ENCODE measurements around the gene HDAC9.

Gene HDAC9

GRCh38 chr7:18540396-18540795, 44.8 kb downstream of the HDAC9 start:
- H3K27me3 ChIP-seq: no peaks in the 10 kb centered on the region
- TF ChIP-seq CTCF (IDR thresholded peaks at IDR 0.05): no peak
- intact Hi-C loops (cut with DNase I; ENCODE audit: low total_unique reads): no loop called here
- DNase-seq: no peak
- peak overlapping the region; percentile 57 to 65 for H3K27ac ChIP-seq
- peaks cover 0 to 43% (median 8%) of the 10 kb centered on the region in 4 donors for H3K4me1 ChIP-seq
- H3K36me3 ChIP-seq: no peaks in the 10 kb centered on the region
- no peak overlapping the region for H3K4me3 ChIP-seq
- H3K9me3 ChIP-seq: no peaks in the 10 kb centered on the region

- peaks cover 0 to 41% (median 8%) of the 10 kb centered on the region in 4 donors for H3K4me1 ChIP-seq
- no peaks in the 10 kb centered on the region for H3K9me3 ChIP-seq
- no peaks in the 10 kb centered on the region for H3K27me3 ChIP-seq
- no peaks in the 10 kb centered on the region for H3K36me3 ChIP-seq
- intact Hi-C loops (cut with DNase I; ENCODE audit: low total_unique reads): no loop called here
- DNase-seq: peak; percentile 51 to 87
- peak overlapping the region in 1 of 2 donors; percentile 24 for H3K4me3 ChIP-seq
- no peak for TF ChIP-seq CTCF (IDR thresholded peaks at IDR 0.05)
- peak overlapping the region; percentile 57 to 65 for H3K27ac ChIP-seq
Measured at GRCh38 chr7:18541181-18541870, 45.8 kb downstream of the HDAC9 start.

- intact Hi-C loops (cut with DNase I; ENCODE audit: low total_unique reads): no loop called here
- no peaks in the 10 kb centered on the region for H3K9me3 ChIP-seq
- no peaks in the 10 kb centered on the region for H3K27me3 ChIP-seq
- no peaks in the 10 kb centered on the region for H3K36me3 ChIP-seq
- DNase-seq: no peak
- H3K27ac ChIP-seq: peak overlapping the region; percentile 57 to 65
- no peak for TF ChIP-seq CTCF (IDR thresholded peaks at IDR 0.05)
- H3K4me1 ChIP-seq: peaks cover 0 to 42% (median 8%) of the 10 kb centered on the region in 4 donors
- no peak overlapping the region for H3K4me3 ChIP-seq
Measured at GRCh38 chr7:18541871-18542212, 46.3 kb downstream of the HDAC9 start.

- no peak for TF ChIP-seq CTCF (IDR thresholded peaks at IDR 0.05)
- H3K4me1 ChIP-seq: peaks cover 0 to 22% (median 2%) of the 10 kb centered on the region in 4 donors
- H3K9me3 ChIP-seq: no peaks in the 10 kb centered on the region
- H3K27me3 ChIP-seq: no peaks in the 10 kb centered on the region
- H3K4me3 ChIP-seq: no peak overlapping the region
- H3K27ac ChIP-seq: no peak overlapping the region
- intact Hi-C loops (cut with DNase I; ENCODE audit: low total_unique reads): no loop called here
- DNase-seq: no peak
- no peaks in the 10 kb centered on the region for H3K36me3 ChIP-seq
Measured at GRCh38 chr7:18546576-18546975, 51.0 kb downstream of the HDAC9 start.

- intact Hi-C loops (cut with DNase I; ENCODE audit: low total_unique reads): no loop called here
- no peaks in the 10 kb centered on the region for H3K27me3 ChIP-seq
- H3K27ac ChIP-seq: no peak overlapping the region
- no peak for DNase-seq
- no peak for TF ChIP-seq CTCF (IDR thresholded peaks at IDR 0.05)
- H3K4me3 ChIP-seq: no peak overlapping the region
- peaks cover 0 to 25% (median 7%) of the 10 kb centered on the region in 4 donors for H3K4me1 ChIP-seq
- no peaks in the 10 kb centered on the region for H3K36me3 ChIP-seq
- no peaks in the 10 kb centered on the region for H3K9me3 ChIP-seq
Measured at GRCh38 chr7:18547509-18548187, 52.1 kb downstream of the HDAC9 start.
